ENCODE data around the gene ZSWIM4.
"Not testable (repeated sequence)": the region's sequence is repeated elsewhere in the genome, so short reads cannot be mapped to it uniquely, and the experiment has no call there.

GRCh38 chr19:13753622-13754021 lies 41.6 kb upstream of the ZSWIM4 start:
- TF ChIP-seq POLR2A (IDR thresholded peaks at IDR 0.05; ENCODE audit: low read length); EP300 (IDR thresholded peaks at IDR 0.05); ESRRA (IDR thresholded peaks at IDR 0.05; ENCODE audit: borderline replicate concordance, low read length): not testable (repeated sequence)

Measured in A549 (cell line).